ENCODE results near the gene GRIK2.

GRIK2 gene

DNA sequence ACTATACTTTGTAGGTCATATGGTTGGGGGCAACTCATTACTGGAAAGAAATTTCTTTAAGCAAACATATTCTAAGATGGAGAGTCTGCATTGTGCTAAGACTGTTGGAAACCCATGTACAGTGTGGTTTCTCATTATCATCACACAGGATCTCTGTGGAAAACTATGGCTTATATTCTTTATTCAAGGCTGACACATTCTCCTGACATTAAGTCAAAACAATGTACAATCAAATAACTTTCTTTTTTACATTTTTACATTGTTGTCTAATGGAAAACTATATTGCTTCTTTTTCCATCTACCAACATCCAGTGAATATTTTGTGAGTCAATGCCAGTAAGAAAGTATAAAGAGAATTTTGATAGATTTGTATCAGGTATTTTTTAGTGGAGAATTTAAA, 417.6 kb downstream of the GRIK2 start:
- no peak for DNase-seq

DNA sequence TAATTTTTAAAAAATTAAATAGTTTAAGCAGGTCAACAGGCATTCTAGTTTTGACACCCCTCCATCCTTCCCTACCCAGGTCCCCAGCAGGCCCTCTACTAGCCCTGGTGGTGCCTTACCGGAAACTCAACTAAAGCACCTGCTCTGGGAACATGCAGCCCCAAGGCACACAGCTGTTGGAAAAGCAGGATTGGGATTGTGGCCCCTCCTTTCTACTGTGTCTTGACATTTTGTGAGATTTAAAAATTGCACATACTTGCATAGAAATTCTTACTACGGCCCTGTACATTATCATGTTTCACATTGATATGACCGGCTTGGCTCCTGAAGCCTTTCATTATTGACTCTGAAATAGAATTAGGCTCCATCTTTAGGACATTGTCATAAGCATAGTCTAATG, 423.2 kb downstream of the GRIK2 start:
- no peak for DNase-seq

DNA sequence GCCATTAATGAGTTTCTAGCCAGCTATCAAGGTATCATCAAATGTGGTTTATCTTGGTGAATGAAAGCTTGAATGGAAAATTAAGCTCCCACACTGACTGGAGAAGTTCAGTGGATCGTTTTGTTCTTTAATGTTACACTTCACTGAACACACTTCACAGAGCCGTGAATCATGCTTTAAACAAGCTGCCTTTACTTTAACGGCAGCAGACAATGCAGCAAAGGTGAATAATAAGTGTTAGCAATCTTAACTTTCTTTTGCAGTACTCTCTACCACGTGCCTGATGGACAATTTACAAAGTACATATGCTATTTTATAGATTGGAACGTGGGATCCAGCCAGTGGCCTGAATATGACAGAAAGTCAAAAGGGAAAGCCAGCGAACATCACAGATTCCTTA, 424.5 kb downstream of the GRIK2 start:
- DNase-seq, result no peak

DNA sequence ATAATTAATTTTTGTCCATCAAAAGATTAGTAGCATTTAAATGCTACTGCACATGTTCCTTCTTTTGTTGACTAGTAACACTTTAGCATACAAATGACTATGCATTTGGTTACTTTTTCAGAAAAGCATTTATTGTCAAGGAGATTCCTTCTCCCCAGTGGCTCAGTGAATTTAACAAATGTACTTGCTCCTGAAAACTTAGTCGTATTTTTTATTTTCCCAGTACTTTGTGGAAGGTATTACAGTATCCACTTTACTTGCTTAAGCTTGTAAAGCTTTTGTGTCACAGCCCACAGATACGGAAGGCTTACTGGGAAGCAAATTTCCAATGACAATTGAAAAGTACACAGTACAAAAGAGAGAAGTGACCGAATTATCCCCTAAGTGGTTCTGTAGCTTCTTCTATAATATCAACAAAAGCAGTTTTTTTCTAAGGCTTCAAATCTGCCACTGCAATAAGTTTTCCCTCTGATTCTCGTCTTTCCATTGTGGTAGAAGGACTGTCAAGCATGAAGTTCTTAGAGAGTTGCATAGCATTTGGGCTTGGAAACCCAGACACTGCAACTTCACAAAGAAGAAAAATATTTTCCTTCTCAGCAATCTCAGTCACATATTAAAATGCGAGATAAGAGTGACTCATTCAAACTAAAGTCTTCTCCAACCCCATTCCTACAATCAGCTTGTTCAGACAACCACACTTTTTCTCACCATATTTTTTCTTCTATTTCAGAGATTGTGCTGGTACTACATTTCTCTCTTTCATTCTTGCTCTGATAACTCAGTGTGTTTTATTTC, 431.2 kb downstream of the GRIK2 start:
- no peak for DNase-seq

DNA sequence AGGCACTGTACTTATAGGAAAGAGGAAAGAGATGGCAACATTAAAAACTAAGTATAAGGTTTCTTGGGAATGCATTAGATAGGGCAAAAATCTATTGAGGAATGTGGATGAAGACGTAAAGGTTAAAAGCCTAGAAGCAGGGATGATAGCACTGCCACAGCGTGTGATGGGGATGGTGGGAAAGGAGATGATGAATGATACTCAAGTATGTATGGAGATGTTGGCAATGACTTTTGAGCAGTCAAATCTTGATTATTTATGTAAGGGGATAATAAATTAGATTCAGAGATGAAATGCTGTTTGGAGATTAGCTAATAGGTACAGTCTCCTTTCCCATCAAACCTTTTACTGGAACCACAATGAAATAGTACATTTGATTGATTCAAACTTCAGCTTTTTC, 432.8 kb downstream of the GRIK2 start:
- no peak for DNase-seq

DNA sequence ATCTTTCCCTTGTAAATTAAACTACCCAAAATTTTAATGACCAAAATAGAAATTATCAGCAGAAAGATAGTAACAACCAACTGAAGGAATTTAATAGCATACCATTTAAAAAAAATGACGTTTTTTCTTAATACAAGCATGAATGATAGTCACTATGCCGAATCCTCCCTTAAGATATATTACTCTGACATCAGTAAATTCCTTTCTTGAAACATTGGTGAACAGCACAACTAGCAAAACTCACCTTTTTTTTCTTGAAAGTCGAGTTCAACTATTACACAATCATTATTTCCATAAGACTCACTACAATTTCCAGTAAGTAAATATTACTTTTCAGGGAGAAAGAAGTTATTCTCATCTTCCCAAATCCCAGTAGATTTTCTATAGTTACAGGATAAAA, 433.2 kb downstream of the GRIK2 start:
- no peak for DNase-seq

DNA sequence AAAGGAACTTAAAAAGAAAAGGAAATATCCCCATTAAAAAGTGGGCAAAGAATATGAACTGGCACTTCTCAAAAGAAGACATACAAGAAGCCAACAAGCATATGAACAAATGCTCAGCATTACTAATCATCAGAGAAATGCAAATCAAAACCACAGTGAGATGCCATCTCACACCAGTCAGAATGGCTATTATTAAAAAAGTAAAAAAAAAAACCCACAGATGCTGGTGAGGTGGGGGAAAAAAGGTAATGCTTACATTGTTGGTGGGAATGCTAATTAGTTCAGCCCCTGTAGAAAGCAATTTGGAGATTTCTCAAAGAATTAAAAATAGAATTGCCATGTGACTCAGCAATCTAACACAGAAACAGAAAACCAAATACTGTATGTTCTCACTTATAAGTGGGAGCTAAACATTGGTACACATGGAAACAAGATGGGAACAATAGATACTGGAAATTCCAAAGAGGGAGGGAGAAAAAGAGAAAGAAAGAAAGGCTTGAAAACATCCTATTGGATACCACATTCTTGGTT, 437.1 kb downstream of the GRIK2 start:
- no peak for DNase-seq

DNA sequence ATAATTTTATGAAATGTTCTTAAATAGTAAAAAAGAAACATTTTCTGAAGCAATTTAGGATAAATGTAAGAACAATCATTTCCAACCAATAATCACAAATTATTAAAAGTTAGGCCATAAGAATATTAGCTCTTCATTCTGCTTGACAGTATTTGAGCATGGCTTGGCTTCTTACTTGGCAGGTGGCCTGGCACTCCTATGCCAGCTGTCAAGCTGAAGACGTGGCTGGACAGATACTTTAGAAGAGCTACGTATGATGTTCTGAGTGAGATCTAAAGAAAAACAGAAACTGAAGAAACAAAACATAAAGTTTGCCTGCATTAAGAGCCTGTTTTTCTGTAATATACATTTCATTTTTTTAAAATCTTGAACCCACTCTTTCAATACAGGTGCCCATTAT, 438.9 kb downstream of the GRIK2 start:
- no peak for DNase-seq

DNA sequence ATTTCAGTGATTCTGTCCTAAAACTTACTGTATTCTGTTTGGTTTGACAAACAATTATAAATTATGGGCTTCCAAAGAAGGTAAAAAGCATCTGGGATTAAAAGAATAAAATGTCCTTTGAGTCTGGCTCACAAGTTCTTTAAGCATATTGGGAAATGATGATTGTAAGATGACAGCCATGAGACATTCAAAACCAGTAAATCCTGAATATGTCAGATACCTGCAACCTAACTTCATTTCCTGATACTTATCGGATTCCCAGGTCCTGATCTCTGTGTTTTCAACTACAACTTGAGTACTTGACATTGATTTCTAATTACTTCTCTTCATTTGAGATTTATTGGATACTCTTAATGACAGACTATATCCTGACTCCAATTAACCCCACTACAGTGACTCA, 446.6 kb downstream of the GRIK2 start:
- DNase-seq, result no peak

DNA sequence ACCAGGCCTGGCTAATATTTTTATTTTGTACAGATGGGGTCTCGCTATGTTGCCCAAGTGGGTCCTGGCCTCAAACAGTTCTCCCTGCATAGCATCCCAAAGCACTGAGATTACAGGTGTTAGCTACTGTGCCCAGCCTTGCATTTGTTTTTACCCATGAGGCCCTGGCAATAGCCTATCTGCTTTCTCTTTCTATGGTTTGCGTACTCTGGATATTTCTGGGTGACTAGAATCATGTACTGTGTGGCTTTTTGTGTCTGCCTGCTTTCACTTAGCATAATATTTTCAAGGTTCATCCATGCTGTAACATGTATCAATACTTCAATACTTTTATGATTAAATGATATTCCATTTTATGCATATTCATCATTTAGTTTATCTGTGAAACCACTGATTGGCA, 451.7 kb downstream of the GRIK2 start:
- DNase-seq, result no peak

DNA sequence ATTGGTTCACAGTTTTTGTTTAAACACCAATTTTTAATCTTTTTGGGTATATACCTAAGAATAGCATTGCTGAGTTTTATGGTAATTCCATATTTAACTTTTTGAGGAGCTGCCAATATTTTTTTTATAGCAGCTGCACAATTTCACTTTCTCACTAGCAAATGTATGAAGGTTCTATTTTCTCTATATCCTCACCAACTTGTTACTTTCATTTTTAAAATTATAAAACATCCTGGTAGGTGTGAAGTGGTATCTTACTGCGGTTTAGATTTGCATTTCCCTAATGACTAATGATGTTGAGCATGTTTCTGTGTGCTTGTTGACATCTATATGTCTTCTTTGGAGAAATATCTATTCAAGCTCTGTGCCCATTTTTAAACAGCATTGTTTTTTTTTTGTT, 452.1 kb downstream of the GRIK2 start:
- DNase-seq, result no peak

DNA sequence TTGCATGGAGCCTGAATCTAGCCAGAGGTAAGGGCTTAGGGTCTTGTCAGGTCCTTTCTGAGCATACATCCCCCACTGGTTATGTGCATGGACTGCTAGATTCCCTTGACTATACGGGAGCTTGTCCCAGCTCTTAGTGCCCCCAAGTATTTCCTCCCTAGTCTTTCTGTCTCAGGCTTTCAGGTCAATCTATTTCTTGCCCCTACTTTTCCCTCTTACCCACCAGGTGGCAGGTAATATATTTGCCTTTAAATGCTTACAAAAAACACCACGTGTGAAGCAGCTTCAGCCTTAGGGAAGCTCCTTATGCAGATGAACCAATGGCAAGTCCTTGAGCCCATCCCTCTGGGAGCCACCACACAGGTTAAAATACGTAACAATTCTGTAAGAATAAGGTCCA, 454.2 kb downstream of the GRIK2 start:
- DNase-seq, result no peak

DNA sequence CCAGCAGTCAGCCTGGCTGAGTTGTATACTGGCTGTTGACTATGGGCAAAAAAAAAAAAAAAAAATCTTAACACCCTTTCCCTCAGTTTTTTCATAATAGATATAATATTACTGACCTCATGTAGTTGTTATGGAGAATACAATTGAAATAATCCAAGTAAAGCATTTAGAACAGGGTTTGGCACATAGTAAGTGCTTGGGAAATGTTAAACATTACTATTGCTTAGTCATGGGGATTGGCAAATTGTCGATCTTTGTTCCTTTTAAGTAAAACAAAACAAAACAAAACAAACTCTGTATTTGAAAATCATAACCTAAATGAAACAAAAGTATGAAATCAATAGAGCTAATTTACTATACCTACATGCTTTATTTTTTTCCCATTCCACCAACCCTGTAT, 458.4 kb downstream of the GRIK2 start:
- no peak for DNase-seq

DNA sequence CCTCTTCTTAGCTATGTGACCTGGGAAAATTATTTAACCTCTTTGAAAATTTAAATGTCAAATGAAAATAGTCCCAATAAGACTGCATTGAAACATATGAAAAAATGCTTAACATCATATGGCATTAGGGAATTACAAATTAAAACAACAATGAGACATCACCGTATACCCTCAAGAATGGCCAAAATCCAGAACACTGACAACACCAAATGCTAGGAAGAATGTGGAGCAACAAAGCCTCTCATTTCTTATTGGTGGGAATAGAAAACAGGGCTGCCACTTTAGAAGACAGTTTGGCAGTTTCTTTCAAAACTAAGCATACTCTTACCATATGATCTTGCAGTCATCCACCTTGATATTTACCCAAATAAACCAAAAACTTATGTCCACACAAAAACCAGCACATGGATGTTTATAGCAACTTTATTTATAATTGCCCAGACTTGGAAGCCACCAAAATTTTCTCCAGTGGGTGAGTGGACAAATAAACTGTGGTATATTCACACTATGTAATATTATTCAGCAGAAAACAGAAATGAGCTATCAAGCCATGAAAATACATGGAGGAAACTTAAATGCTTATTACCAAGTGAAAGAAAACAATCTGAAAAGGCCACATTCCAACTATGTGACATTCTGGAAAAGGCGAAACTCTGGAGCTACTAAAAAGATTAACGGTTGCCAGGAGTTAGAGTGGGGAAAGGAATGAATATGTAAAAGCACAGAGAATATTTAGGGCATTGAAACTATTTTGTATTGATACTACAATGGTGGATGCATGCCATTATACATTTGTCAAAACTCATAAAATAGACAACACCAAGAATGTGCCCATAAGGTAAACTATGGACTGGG, 459.9 kb downstream of the GRIK2 start:
- no peak for DNase-seq

DNA sequence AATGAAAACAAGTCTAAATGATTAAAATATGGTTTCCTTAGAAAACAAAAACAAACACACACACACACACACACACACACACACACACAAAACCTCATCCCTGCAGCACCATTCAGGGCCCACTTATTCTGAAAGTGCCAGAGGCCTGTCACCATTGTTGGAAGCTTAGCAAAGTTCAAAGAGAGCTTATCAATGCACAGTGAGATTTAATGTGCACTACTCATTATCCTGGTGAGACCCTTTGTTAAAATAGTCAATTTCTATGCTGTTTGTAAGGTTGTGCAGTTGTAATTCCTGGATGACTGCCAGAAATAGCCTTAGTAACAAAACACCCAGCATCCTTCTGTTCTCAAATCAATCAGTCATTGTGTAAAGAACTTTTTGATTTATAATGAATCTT, 482.9 kb downstream of the GRIK2 start:
- no peak for DNase-seq

DNA sequence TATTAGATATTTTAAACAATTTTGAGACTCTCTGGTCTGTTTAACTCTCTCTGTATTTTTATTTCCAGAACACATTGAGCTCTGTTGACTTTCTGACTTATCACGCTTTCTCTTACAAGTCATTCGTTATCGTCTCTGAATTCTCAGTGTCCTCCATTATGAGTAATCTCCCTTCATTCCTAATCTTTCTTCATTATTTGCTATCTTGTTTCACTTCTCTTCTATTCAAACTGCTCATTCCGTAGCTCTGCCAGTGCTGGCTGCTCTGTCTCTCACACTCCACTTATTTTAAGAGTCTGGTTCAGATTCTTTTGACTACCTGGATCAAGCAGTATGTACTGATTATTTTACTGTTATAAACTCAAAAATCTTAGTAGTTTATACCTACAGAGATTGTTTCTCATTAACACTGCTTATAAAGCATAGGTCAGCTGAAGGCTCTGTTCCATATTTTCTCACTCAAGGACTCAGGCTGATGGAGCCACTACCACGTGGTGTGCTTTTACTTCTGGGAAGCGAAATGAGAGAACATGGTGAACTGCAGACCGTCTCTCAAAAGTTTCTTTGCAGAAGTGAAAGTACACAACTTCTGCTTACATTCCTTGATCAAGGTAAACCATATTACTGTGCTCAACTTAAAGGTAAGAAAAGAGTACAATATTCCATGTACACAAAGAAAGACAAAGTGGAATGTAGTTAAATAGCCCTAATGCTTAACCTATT, 485.2 kb downstream of the GRIK2 start:
- no peak for DNase-seq

DNA sequence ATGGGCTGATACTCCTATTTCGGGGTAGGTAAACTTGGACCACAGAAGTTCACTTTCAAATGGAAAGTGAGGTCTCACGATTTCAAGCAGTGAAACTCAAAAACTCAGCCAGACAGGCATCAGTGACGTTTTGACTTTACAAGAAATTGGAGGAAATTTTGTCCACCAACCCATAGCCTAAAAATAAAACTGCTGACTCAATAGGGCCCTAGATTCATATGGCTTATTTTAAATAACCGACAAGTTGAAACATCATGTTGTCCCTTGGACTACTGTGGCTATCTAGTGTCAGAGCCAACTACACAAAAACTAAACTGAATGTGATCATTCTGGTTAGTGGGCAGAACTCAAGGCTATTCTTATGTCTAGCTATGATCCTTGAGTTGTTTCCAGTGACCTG, 486.3 kb downstream of the GRIK2 start:
- no peak for DNase-seq

DNA sequence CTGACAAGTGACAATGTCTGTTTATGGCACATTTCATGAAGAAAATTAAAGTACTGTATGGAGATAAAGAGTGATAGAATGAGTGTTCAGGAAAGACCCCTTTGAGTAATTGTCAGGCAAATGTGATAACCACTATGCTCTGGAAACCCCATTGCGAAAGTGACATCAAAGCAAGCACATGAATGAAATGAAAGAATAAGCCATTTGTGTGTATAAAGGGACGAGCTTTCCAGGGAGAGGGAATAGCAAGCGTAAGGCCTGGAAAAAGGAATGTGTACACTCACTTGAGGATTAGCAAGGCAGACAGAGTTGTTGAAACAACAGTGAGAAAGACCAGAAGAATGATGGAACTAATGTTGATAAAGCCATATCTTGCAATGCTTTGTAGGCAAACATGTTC, 490.0 kb downstream of the GRIK2 start:
- no peak for DNase-seq

DNA sequence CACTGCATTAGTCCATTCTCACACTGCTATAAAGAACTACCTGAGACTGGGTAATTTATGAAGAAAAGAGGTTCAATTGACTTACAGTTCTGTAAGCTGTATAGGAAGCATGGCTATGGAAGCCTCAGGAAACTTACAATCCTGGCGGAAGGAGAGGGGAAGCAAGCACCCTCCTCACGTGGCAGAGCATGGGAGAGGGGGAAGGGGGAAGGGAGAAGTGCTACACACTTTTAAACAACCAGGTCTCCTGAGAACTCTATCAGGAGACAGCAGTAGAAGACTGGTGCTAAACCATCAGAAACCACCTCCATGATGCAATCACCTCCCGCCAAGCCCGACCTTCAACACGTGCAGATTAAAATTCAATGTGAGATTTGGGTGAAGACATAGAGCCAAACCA, 494.0 kb downstream of the GRIK2 start:
- DNase-seq, result no peak

DNA sequence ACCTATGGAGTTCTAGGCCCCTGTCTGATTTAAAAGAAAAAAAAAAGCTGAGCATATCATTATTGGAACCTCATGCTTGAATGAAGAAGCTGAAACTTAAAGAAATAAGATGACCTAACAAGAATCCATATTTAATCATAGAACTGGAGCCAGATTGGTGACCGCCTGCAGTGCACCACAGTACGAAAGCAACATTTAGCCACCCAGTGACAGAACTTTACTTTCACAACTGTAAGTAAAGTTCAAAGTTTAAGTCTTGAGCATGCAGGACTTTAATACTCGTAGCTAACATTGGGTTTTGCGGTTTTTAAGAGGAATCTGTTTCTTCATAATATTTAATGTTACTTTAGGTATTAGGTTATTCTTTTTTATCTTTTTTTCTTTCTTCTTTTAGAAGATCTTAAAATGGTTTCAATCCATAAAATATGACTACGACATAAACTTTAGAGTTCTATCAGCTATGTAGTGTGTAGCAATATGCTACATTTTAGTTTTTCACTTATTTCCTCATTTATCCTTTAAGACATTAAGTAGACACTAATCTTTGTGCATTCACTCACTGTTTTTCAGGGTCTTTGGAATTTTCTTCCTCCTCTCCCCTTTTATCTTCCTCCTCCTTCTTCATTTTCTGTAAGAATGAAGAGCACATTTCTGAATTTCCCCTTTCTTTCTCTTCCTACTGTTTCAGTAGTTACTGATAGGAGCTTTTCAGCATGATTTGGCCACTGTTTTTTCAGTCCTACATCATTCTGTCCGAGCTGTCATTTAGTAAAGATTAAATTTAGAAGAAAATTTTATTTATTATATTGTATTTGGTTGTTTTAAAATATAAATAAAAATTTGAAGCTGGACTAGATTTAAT, 514.1 kb downstream of the GRIK2 start:
- no peak for DNase-seq

DNA sequence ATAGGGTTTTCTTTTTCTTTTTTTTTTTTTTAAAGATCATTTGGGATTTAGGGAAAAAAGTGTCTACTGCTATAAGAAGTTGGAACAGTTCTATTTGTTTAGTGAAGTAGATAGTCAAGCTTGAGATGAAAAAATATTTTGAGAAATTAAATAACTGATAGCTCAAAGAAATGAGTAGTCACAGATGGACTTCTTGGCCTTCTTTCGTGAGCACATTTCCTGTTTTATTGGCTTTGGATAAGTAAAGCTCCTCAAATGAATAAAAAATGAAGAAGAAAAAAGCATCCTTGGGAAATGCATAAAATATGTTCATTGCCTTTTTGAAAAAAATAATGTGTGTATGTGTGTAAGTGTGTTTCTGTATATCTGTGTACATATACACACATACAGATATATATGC, 515.9 kb downstream of the GRIK2 start:
- DNase-seq, result no peak

DNA sequence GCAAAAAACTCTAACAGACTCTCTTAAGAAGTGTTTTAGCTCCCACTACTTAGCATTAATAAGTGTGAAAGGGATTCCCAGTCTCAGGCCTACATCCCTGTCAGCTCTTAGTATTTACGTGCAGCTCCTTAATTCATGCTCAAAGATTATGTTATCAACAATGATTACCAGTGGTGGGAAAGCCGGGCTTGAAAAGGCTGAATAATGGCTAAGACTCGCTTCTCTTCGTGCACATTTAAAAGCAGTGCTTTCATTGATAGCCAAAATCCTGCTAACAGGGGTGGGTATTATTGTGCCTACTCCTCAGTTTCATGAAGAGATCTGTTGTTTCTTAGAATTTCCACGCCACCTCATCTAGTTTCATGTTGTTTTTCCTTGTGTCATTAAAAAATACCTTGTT, 518.8 kb downstream of the GRIK2 start:
- DNase-seq, result no peak

DNA sequence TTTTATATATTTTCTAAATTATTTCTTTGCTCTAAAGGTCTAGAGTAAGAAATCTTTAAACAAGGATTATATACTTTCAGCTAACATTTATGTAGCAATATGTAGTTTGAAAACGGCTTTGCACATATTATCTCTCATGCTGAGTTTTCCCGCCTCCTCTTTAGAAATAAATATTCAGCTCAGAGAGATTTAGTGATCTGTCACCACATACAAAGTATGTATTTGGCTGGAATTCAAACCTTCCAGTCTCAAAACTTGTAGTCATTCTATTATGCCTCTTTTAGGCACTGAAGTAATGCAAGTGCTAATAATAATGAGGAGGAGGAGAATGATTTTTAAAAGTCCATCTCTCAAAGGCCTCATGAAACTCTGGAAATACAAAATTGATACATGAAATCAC, 525.0 kb downstream of the GRIK2 start:
- no peak for DNase-seq

Measured in stimulated activated CD4-positive, alpha-beta T cell treated with anti-CD3 and anti-CD28 coated beads, Interleukin-4, amount 100 ng/mL, for 4 hours (primary cell).